Pons (tissue), 1 donor: ENCODE results near the gene AP1AR.
A peak's percentile ranks its signal among the peaks of the same experiment; 100 is the strongest.

ENCODE experiments used
- DNase-seq: peaks from one replicate; pipeline ENCODE4 v3.0.0-alpha.2; 2016; ENCODE audit warnings: low spot score

The AP1AR gene

GRCh38 chr4:112222219-112222955, 9.2 kb upstream of the AP1AR start:
- no peak for DNase-seq

- no peak for DNase-seq
Observed at GRCh38 chr4:112225157-112225556, 6.4 kb upstream of the AP1AR start.

- DNase-seq, result peak; percentile 95
Observed at GRCh38 chr4:112230879-112231778, 458 bp upstream of the AP1AR start.

GRCh38 chr4:112234952-112235609, 3.5 kb downstream of the AP1AR start:
- DNase-seq, result peak; percentile 88

GRCh38 chr4:112236040-112236439, 4.5 kb downstream of the AP1AR start:
- DNase-seq, result no peak

- no peak for DNase-seq
Observed at GRCh38 chr4:112238833-112239232, 7.2 kb downstream of the AP1AR start.

GRCh38 chr4:112245383-112245782, 13.8 kb downstream of the AP1AR start:
- DNase-seq, result no peak

- DNase-seq, result no peak
Observed at GRCh38 chr4:112247021-112247420, 15.4 kb downstream of the AP1AR start.

- peak; percentile 24 for DNase-seq
Observed at GRCh38 chr4:112251019-112251643, 19.5 kb downstream of the AP1AR start.

- DNase-seq, result no peak
Observed at GRCh38 chr4:112252234-112252633, 20.6 kb downstream of the AP1AR start.

- DNase-seq, result no peak
Observed at GRCh38 chr4:112253382-112254000, 21.9 kb downstream of the AP1AR start.

GRCh38 chr4:112257098-112257497, 25.5 kb downstream of the AP1AR start:
- no peak for DNase-seq

- peak; percentile 35 for DNase-seq
Observed at GRCh38 chr4:112266823-112267222, 35.2 kb downstream of the AP1AR start.

- DNase-seq, result no peak
Observed at GRCh38 chr4:112270051-112270450, 38.5 kb downstream of the AP1AR start.

- DNase-seq, result no peak
Observed at GRCh38 chr4:112270640-112271421, 39.2 kb downstream of the AP1AR start.

- DNase-seq, result no peak
Observed at GRCh38 chr4:112272292-112272691, 40.7 kb downstream of the AP1AR start.

- no peak for DNase-seq
Observed at GRCh38 chr4:112274959-112275358, 43.4 kb downstream of the AP1AR start.

- DNase-seq, result no peak
Observed at GRCh38 chr4:112276113-112276512, 44.5 kb downstream of the AP1AR start.

- DNase-seq, result no peak
Observed at GRCh38 chr4:112277220-112277619, 45.6 kb downstream of the AP1AR start.

- no peak for DNase-seq
Observed at GRCh38 chr4:112277705-112278448, 46.3 kb downstream of the AP1AR start.
